ENCODE results near the gene YWHAE. TPM values are rescaled to one million over a fixed set of nuclear protein-coding genes. Genes with fewer than 3 reads are reported as not detected.

The YWHAE gene
- total and polyA plus RNA-seq, 9 of the 15 experiments (the other 6 are each of a cell fraction or from before 2014, with no cell fraction given): 184 to 727 (median 448) TPM

- TF ChIP-seq ZNF449 (CRISPR knock-in tag; IDR thresholded peaks at IDR 0.05): no peak
- no peak for TF ChIP-seq COPS2 (conservative IDR thresholded peaks at IDR 0.05)
- no peak for TF ChIP-seq BRD4 (IDR thresholded peaks at IDR 0.05)
- TF ChIP-seq GATAD2B (IDR thresholded peaks at IDR 0.05; ENCODE audit: borderline replicate concordance): no peak
- TF ChIP-seq ZEB2 (IDR thresholded peaks at IDR 0.05): no peak
Observed at GRCh38 chr17:1302761-1303160, 97.3 kb downstream of the YWHAE start (continued).

GRCh38 chr17:1301546-1301945 is 98.5 kb downstream of the YWHAE start:
- POLR2A ChIA-PET: no interaction called here
- Histone ChIP-seq H3K4me2 (ENCODE audit: insufficient read depth, low read length) (no peak overlapping the region), H3K9me1 (ENCODE audit: control insufficient read depth, insufficient read depth, low read length) (no peaks in the 10 kb centered on the region), H2AFZ (ENCODE audit: low read depth, low read length) (no peak overlapping the region), H3K27me3 (ENCODE audit: control insufficient read depth in 2 of 2, insufficient read depth in 2 of 2, low read length in 2 of 2) (peaks cover 28 to 73% of the 10 kb centered on the region in 2 experiments), H3K79me2 (ENCODE audit: control insufficient read depth, insufficient read depth, low read length) (no peaks in the 10 kb centered on the region), H3K27ac (ENCODE audit: extremely low read depth, low read depth, low read length) (no peak overlapping the region), H3K9me3 (replicated peaks; ENCODE audit: control insufficient read depth, insufficient read depth, low read depth, low read length) (no peaks in the 10 kb centered on the region), H4K20me1 (replicated peaks; ENCODE audit: control insufficient read depth, insufficient read depth, low read length) (no peaks in the 10 kb centered on the region; the same call in 1 of the 2 replicates), H3K36me3 (ENCODE audit: control insufficient read depth, insufficient read depth, low read length) (no peaks in the 10 kb centered on the region), H3K4me3 (no peak overlapping the region), H3K9ac (ENCODE audit: insufficient read depth in 1 of 2, low read depth in 2 of 2, low read length in 2 of 2) (no peak overlapping the region), H3K4me1 (replicated peaks in 1 of 2; ENCODE audit: control insufficient read depth in 2 of 2, insufficient read depth in 2 of 2, low read length in 2 of 2) (peaks cover 0 to 22% of the 10 kb centered on the region in 2 experiments; a peak in 2 of 5 replicates)
- in situ Hi-C loops (cut with MboI) (no loop called here), intact Hi-C loops (cut with micrococcal nuclease) (no loop called here)
- no peak for ATAC-seq
- FAIRE-seq: no peak
- no TSS peak for BruUV-seq (replicated peaks)
- CTCF ChIA-PET (ENCODE audit: low intra/inter-chr PET ratio): no interaction called here
- no peak for DNase-seq (ENCODE audit: extremely low read depth in 1 of 4, low spot score in 3 of 4)
- WGBS (ENCODE audit: insufficient coverage, low coverage, missing lambda C conversion rate): 40% methylated on average over 11 of the region's 14 CpGs
- TF ChIP-seq FOXA1 (IDR thresholded peaks at IDR 0.05; ENCODE audit: borderline replicate concordance) (no peak), ZNF23 (CRISPR knock-in tag; IDR thresholded peaks at IDR 0.05) (no peak), ZKSCAN8 (CRISPR knock-in tag; IDR thresholded peaks at IDR 0.05) (no peak), BCLAF1 (IDR thresholded peaks at IDR 0.05; ENCODE audit: borderline replicate concordance in 1 of 2, control insufficient read depth in 1 of 2, low read depth in 2 of 2, low read length in 1 of 2) (no peak), SMAD1 (IDR thresholded peaks at IDR 0.05; ENCODE audit: low read depth, low read length, partially characterized antibody) (no peak), CLOCK (CRISPR knock-in tag; IDR thresholded peaks at IDR 0.05; ENCODE audit: borderline replicate concordance) (no peak), LEF1 (IDR thresholded peaks at IDR 0.05) (no peak), ZBTB34 (CRISPR knock-in tag; IDR thresholded peaks at IDR 0.05) (no peak), IRF2 (CRISPR knock-in tag; IDR thresholded peaks at IDR 0.05) (no peak)

Data from K562 (cell line).